ENCODE data around the gene MTOR.

GRCh38 chr1:11126569-11126968, 135.8 kb downstream of the MTOR start:
- TF ChIP-seq CTCF (IDR thresholded peaks at IDR 0.05) (no peak), POLR2A (IDR thresholded peaks at IDR 0.05) (no peak)

Measured in thyroid gland (tissue), 4 donors.